HG03135 (cell line): ENCODE results near the gene PIGU.
"Not testable (repeated sequence)": the region's sequence is repeated elsewhere in the genome, so short reads cannot be mapped to it uniquely, and the experiment has no call there.

ENCODE experiments used
- ATAC-seq: cut with Tn5 transposase; IDR thresholded peaks from one replicate; pipeline ENCODE4 v1.9.1; 2021; ENCODE audit warnings: mild to moderate bottlenecking, moderate library complexity; ENCODE audit not compliant: unreplicated experiment

Gene PIGU

DNA sequence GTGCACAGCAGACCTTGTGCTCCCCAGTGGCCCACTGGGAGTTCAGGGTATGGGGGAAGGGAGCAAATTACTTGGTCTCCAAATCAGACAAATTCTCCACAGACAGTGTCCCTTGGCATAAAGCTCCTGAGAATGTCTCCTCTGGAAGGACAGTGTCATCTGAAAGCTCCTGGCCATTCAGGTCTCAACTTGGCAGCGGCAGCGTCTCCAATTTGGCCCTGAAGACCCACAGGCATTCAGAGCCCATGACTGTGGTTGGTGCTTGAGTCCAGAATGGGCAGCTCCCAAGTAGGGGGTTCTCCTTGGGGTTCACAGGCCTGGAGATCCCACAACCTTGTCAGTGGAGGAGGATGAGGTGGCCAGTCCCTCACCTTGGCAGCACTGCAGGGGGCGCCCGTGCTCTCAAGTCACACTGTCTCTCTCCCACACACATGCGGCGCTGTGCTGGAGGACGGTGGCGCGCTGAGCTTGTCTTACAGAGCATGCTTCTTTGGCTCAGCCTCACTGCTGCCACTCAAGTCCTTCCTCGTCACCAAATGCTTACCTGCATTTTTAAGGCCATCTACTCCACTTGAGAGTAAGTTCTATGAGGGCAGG lies 140.0 kb downstream of the PIGU start:
- no peak for ATAC-seq

- ATAC-seq: no peak
These were observed 141.0 kb downstream of the PIGU start for GRCh38 chr20:34535857-34536256.

DNA sequence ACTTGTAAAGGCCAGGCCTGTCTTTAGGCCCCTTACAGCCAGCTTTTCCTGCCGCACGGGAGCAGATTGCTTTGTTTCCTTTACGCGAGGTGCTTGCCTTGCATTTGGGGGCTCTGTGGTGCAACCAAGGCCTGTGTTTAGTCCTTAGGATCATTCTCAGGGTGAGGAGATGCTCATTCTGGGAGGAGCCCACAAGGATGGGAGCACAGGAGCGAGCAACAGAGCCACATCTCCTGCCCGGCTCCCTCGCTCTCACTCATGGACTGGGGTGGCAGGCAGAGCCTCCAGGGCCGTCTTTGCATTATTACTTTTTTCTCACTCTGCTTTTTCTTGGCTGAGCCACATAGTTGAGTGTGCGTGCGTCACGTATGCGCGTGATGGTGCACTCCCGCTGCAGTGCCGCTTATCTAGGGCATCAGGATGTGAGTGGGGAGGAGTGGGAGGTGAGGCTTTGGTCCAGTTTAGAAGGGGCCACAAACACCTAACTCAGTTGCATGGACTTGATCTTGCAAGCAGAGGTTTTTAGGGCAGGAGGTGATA lies 141.5 kb downstream of the PIGU start:
- no peak for ATAC-seq

GRCh38 chr20:34534391-34535165 lies 142.3 kb downstream of the PIGU start:
- ATAC-seq: no peak

DNA sequence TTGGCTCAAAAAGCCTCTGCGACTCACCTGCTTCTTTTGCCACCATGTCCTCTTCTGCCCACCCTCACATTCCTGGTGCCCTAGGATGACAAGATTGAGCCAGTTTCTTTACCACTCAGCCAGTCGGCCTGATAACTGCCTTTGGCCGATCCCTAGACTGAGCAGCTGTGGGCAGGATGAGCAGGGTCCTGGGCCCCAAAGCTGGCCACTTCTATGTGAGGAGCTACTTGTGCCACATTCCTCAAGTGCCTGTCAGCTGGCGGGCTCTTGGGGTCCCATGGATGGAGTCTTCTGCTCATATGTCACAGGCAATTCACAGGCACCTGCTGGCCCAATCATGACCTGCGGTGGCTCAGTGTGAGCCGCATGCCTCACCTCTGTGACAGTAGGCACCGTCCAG lies 144.1 kb downstream of the PIGU start:
- ATAC-seq: no peak

GRCh38 chr20:34532320-34532719 lies 144.6 kb downstream of the PIGU start:
- ATAC-seq: no peak

GRCh38 chr20:34531608-34532265 lies 145.2 kb downstream of the PIGU start:
- no peak for ATAC-seq

DNA sequence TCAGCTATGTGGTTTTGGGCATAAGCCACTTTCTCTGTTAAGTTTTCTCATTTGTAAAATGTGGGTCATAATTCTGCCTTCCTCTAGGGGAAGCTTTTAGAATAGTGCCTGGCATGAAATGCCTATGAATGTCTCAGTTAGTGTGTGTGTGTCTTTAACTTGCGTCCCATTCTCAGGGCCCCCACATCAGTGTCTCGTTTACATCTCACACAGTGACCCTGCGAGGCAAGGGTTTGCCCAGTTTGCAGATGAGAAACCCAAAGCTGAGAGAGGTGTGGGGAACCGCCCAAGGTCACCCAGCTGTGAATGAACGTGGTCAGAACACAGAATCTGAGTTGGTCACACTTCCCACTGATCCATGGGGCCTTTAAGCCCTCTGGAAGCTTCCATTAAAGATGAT lies 146.6 kb downstream of the PIGU start:
- ATAC-seq: no peak

DNA sequence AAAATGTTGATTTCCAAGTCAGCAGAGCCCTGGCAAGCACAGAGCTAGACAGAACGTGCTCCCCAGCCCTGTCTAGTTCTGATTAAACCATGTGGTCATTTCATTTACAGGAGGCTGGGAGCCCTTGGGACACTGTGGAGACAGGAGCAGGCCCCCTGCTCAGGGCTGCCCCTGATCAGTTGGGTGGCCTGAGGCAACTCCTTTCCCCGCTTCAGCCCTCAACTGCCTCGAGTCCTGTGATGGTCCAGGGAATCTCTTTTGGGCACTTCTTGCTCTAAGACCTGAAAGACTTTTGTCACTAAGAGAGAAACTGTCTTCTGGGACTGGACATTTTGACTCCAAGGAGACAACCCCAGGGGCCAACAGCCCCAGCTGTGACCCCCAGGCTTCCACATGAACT lies 147.2 kb downstream of the PIGU start:
- ATAC-seq: no peak

GRCh38 chr20:34528921-34529297 lies 148.0 kb downstream of the PIGU start:
- ATAC-seq: no peak

- no peak for ATAC-seq
These were observed 149.9 kb downstream of the PIGU start for GRCh38 chr20:34527016-34527415.

- no peak for ATAC-seq
These were observed 150.4 kb downstream of the PIGU start for GRCh38 chr20:34526466-34526865.

DNA sequence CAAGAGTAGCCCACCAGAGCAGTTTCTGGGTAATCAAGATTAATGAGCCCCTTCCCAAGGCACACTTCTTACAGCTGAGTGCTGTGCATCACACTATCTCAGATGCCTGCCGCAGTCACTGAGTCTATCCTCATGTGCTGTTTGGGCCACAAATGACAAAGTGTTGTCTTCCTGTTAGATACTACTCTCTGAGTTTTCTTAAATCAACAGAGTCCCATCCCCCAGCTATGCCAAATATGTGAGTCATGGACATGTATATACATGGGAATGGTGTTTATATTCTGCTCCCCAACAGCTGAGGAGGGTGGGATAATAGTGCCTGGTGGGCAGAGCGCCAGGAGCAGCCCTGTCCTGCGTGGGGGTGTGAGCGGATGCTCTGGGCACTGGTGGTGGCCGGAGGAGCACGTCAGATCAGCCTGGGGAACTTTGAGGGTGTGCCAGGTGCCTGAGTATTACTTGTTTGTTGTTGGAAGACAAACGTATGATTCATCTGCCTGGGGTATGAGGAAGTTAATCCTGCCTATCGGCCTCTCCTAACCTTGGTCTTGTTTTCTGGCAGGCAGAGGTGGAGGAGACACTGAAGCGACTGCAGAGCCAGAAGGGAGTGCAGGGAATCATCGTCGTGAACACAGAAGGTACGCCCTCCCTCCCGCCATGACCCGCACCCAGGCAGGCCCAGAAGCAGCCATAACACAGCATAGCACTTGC lies 151.0 kb downstream of the PIGU start:
- no peak for ATAC-seq

- no peak for ATAC-seq
These were observed 151.6 kb downstream of the PIGU start for GRCh38 chr20:34525342-34525708.

DNA sequence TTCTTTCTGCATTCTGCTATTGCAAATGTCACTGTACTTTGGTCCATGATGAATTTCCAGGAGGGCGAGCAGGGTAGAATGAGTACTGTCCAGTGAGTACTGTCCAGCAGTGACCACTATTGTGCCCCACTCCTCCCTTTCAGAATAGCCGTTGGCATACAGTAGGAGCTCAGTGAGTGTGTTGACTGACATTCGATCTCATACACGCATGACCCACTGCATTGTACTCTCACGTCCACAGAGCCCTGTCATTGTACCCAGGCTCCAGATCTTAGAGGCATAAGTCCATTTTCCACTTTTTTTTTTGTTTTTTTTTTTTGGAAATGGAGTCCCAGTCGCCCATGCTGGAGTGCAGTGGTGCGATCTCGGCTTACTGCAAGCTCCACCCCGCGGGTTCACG lies 152.5 kb downstream of the PIGU start:
- ATAC-seq: no peak

DNA sequence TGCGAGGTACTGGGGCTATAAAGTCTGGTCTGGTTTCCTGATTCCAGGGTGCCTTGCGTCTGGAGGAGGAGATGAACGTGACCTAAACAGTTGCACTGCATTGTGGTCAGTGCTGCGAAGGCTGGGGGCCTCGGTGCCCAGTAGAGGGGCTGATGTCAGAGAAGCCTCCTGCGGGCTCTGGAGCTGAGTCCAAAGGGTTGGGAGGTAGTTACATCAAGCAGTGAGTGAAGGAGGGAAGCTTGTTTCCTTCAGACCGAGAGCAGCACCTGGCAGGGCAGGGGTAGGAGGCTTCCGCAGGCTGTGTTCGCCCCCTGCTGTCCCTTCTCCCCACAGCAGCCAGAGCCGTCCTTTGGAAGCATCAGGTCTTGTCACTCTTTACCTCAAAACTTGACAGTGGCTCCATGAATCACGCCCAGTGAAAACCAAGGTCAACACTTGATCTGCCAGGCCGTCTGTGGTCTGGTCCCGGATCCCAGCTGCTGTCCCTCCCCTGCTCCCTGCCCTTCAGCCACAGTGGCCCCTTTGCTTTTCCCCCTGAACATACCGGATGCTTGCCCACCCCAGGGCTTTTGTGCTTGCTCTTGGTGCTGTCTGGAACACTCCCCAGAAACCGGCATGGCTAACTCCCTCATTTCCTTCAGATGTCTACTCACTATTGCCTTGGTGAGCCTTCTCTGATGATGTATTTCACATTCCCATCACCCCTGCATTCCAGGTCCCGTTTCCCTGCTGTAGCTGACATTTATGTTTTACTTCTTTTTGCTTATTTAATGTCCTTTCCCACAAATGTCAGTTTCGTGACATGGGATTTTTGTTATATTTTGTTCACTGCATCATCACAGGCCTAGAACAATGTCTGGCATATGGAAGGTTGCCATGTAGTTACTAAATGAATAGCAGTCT lies 153.7 kb downstream of the PIGU start:
- ATAC-seq: no peak

DNA sequence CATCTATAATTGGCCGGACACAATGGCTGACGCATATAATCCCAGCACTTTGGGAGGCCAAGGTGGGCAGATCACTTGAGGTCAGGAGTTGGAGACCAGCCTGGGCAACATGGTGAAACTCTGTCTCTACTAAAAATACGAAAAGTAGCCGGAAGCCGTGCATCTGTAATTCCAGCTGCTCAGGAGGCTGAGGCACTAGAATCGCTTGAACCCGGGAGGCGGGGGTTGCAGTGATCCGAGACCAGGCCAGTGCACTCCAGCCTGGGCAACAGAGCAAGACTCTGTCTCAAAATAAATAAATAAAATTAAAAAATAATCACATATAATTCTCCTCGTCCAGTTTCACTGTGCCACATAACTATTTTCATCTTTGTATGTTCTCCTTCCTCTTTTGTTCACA lies 157.1 kb downstream of the PIGU start:
- not testable (repeated sequence) for ATAC-seq

DNA sequence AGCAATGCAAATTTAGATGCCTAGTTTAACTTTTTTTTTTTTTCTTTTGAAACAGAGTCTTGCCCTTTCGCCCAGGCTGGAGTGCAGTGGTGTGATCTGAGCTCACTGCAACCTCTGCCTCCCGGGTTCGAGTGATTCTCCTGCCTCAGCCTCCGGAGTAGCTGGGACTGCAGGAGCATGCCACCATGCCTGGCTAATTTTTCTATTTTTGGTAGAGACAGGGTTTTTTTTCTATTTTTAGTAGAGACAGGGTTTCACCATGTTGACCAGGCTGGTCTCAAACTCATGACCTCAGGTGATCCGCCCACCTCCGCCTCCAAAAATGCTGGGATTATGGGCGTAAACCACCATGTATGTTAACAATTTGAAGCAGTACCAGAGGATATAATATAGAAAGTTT lies 158.0 kb downstream of the PIGU start:
- ATAC-seq: not testable (repeated sequence)

DNA sequence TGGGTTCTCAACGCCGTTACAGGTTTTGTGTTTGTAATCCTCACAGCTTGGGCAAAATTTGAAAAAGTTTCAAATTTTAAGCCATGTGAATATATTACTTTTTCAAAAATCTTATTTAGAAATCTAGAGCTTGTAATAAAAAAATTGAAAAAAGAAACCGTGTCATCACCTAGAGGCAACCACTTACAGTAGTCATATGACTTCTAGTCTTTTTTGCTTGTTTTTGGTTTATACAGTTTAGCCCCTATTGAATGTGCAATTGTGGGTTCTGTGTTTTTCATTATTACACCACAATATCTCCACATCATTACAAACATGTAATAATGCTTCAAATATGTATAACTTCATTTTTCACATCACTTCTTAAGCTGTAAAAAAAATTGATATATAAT lies 159.8 kb downstream of the PIGU start:
- ATAC-seq: no peak
